H9 (cell line): ENCODE measurements around the gene KREMEN2. TPM values are rescaled to one million over a fixed set of nuclear protein-coding genes. Genes with fewer than 3 reads are reported as not detected.

ENCODE experiments used
- DNase-seq: peaks from one replicate; pipeline ENCODE4 v3.0.0-alpha.2; 2017
- H2AFZ ChIP-seq: one replicate; pipeline ENCODE4 v1.6.1; 2013; ENCODE audit warnings: mild to moderate bottlenecking, low read length, control low read depth, moderate library complexity
- H2AK5ac ChIP-seq: 2 replicates; pipeline ENCODE4 v1.6.1; 2013; ENCODE audit warnings: low read length, control low read depth, mixed read lengths; ENCODE audit not compliant: insufficient read length
- H2BK120ac ChIP-seq: one replicate; pipeline ENCODE4 v1.6.1; 2013; ENCODE audit warnings: low read depth, mild to moderate bottlenecking, low read length, control low read depth, inconsistent platforms; ENCODE audit not compliant: poor library complexity, severe bottlenecking
- H2BK12ac ChIP-seq: 2 replicates; pipeline ENCODE4 v1.6.1; 2013; ENCODE audit warnings: low read length, control low read depth, mixed read lengths, low read depth; ENCODE audit not compliant: insufficient read length
- H2BK15ac ChIP-seq: 2 replicates; pipeline ENCODE4 v1.6.1; 2013; ENCODE audit warnings: low read depth, low read length, control low read depth
- H2BK20ac ChIP-seq: one replicate; pipeline ENCODE4 v1.6.1; 2013; ENCODE audit warnings: low read depth, mild to moderate bottlenecking, low read length, control low read depth, inconsistent platforms; ENCODE audit not compliant: poor library complexity, severe bottlenecking
- H2BK5ac ChIP-seq: 2 replicates; pipeline ENCODE4 v1.6.1; 2013; ENCODE audit warnings: low read length, control low read depth, mixed read lengths; ENCODE audit not compliant: insufficient read length
- H3K14ac ChIP-seq: 2 replicates; pipeline ENCODE4 v1.6.1; 2013; ENCODE audit warnings: low read length, control low read depth; ENCODE audit not compliant: insufficient read depth
- H3K18ac ChIP-seq: 2 replicates; pipeline ENCODE4 v1.6.1; 2013; ENCODE audit warnings: low read depth, mild to moderate bottlenecking, mixed read lengths, low read length, control low read depth; ENCODE audit not compliant: insufficient read length
- H3K23ac ChIP-seq: 2 replicates; pipeline ENCODE4 v1.6.1; 2013; ENCODE audit warnings: low read length, control low read depth, mixed read lengths, low read depth; ENCODE audit not compliant: insufficient read length
- H3K23me2 ChIP-seq: 2 replicates; pipeline ENCODE4 v1.6.1; 2013; ENCODE audit warnings: low read depth, mild to moderate bottlenecking, mixed read lengths, low read length, control low read depth; ENCODE audit not compliant: insufficient read length, poor library complexity, severe bottlenecking
- H3K27ac ChIP-seq: 2 replicates; pipeline ENCODE4 v1.5.1; 2013; ENCODE audit warnings: low read length, control low read depth, mixed read lengths, low read depth; ENCODE audit not compliant: insufficient read length
- H3K27me3 ChIP-seq: 2 replicates; pipeline ENCODE4 v1.6.1; 2013; ENCODE audit warnings: low read length, control low read depth, inconsistent platforms; ENCODE audit not compliant: insufficient read depth
- H3K4ac ChIP-seq: 2 replicates; pipeline ENCODE4 v1.6.1; 2013; ENCODE audit warnings: low read depth, mild to moderate bottlenecking, control low read depth, inconsistent platforms, low read length, moderate library complexity
- H3K4me1 ChIP-seq: 2 replicates; pipeline ENCODE4 v1.6.1; 2013; ENCODE audit warnings: low read length, control low read depth, inconsistent platforms; ENCODE audit not compliant: insufficient read depth
- H3K4me2 ChIP-seq: 2 replicates; pipeline ENCODE4 v1.6.1; 2013; ENCODE audit warnings: low read length, control low read depth, mixed read lengths; ENCODE audit not compliant: insufficient read length, insufficient read depth
- H3K56ac ChIP-seq: 2 replicates; pipeline ENCODE4 v1.6.1; 2013; ENCODE audit warnings: low read depth, mild to moderate bottlenecking, mixed read lengths, low read length, control low read depth; ENCODE audit not compliant: insufficient read length
- H3K79me1 ChIP-seq: 2 replicates; pipeline ENCODE4 v1.6.1; 2013; ENCODE audit warnings: low read depth, mild to moderate bottlenecking, moderate library complexity, low read length, control low read depth, inconsistent platforms; ENCODE audit not compliant: insufficient read depth, poor library complexity, severe bottlenecking
- H3K79me2 ChIP-seq: 2 replicates; pipeline ENCODE4 v1.6.1; 2013; ENCODE audit warnings: low read length, control low read depth, inconsistent platforms; ENCODE audit not compliant: insufficient read depth
- H3K9ac ChIP-seq: 2 replicates; pipeline ENCODE4 v1.6.1; 2013; ENCODE audit warnings: low read length, control low read depth, mixed read lengths; ENCODE audit not compliant: insufficient read length; ENCODE audit errors: extremely low read depth
- H3K9me3 ChIP-seq: one replicate; pipeline ENCODE4 v1.6.1; 2013; ENCODE audit warnings: low read depth, low read length, inconsistent platforms; ENCODE audit not compliant: control insufficient read depth
- H3T11ph ChIP-seq: one replicate; pipeline ENCODE4 v1.6.1; 2013; ENCODE audit warnings: mild to moderate bottlenecking, low read length, control low read depth, inconsistent platforms
- H4K20me1 ChIP-seq: one replicate; pipeline ENCODE4 v1.6.1; 2013; ENCODE audit not compliant: control insufficient read depth, insufficient read length, insufficient read depth
- H4K5ac ChIP-seq: 2 replicates; pipeline ENCODE4 v1.6.1; 2013; ENCODE audit warnings: low read depth, mild to moderate bottlenecking, mixed read lengths, low read length, control low read depth; ENCODE audit not compliant: insufficient read length
- H4K8ac ChIP-seq: replicated peaks from 2 replicates; pipeline ENCODE4 v1.6.1; 2013; ENCODE audit warnings: low read length, control low read depth, mixed read lengths, low read depth; ENCODE audit not compliant: insufficient read length
- H4K91ac ChIP-seq: 2 replicates; pipeline ENCODE4 v1.6.1; 2013; ENCODE audit warnings: low read depth, mild to moderate bottlenecking, moderate library complexity, mixed read lengths, low read length, control low read depth; ENCODE audit not compliant: insufficient read length
- H3K27ac Mint-ChIP-seq, 3 experiments: 2 replicates in 2 of 3; 3 replicates in 1 of 3; pipeline ENCODE4 v1.8.0; 2020 to 2021; ENCODE audit warnings: mixed read lengths in 3 of 3, mild to moderate bottlenecking in 1 of 3, moderate library complexity in 1 of 3
- H3K27me3 Mint-ChIP-seq: 2 replicates; pipeline ENCODE4 v1.8.0; 2021; ENCODE audit warnings: low read depth, mild to moderate bottlenecking, moderate library complexity, mixed read lengths
- H3K36me3 Mint-ChIP-seq, 3 experiments: 2 replicates in 2 of 3; 3 replicates in 1 of 3; pipeline ENCODE4 v1.8.0; 2020 to 2021; ENCODE audit warnings: low read depth in 3 of 3, mixed read lengths in 3 of 3; ENCODE audit not compliant: insufficient read depth in 1 of 3
- H3K4me1 Mint-ChIP-seq, 2 experiments: 2 replicates each; pipeline ENCODE4 v1.8.0; 2020; ENCODE audit warnings: mixed read lengths in 2 of 2
- H3K4me3 Mint-ChIP-seq, 2 experiments: 2 replicates in 1 of 2; 3 replicates in 1 of 2; pipeline ENCODE4 v1.8.0; 2020 to 2021; ENCODE audit warnings: mild to moderate bottlenecking in 2 of 2, mixed read lengths in 2 of 2, moderate library complexity in 1 of 2
- H3K9me3 Mint-ChIP-seq, 2 experiments: 2 replicates in 1 of 2; 3 replicates in 1 of 2; pipeline ENCODE4 v1.8.0; 2020; ENCODE audit warnings: mild to moderate bottlenecking in 2 of 2, mixed read lengths in 2 of 2, moderate library complexity in 1 of 2
- WGBS: extraction: QIAGEN DNeasy Blood & Tissue Kit; methylation state at CpG from one replicate; pipeline ENCODE4 v1.1.7; 2013; ENCODE audit warnings: missing lambda C conversion rate, low lambda C conversion rate, mixed read lengths; ENCODE audit not compliant: insufficient read length; ENCODE audit errors: extremely low coverage; 5-methylcytosine and 5-hydroxymethylcytosine counted together
- total RNA-seq: library from RNA; stranded (reverse); gene quantifications from 2 replicates; pipeline ENCODE4 v1.2.1, GENCODE V29; 2021
- TF ChIP-seq, protein P1 (sequence below): fragments of 200-600 bp; sonication (generic); conservative IDR thresholded peaks from 3 replicates; pipeline ENCODE4 v1.8.0; 2021; ENCODE audit warnings: antibody characterized with exemption, mild to moderate bottlenecking

The KREMEN2 gene
- total RNA-seq, 1 experiment from 2014 or later = 12.8 TPM

DNA sequence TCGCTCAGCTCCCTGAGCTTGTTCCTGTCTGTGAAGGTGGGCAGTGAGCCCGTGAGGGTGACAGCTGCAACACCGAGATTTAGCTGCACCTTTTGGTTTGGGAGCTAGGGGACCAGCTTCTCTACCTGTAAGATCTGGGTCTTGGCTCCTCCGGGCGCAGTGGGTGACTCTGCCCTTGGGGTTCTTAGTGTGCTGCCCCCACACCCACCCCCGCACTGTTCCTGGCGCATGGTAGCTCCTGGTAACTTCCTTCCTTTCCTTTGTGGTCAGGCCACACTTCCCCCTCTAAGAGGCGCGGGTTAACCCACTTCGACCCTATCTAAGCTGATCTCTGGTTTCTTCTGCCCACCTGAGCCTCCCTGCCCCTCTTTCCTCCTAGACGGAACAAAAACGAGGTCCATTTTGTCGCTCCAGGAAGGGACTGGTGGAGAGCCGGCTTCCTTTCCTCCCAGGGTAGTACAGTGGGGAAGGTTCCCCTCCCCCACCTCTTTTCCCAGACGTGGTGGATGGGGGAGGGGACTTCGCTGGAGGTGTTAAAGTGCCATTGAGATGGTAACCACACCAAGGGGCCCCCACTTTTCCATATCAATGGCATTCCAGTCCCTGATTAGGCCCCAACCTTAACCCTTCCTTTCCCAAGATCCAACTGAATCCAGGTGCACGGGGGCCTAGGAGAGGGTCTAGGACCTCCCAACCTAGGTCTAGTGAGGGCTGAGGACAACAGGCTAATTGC lies 44.0 kb downstream of the KREMEN2 start:
- Histone ChIP-seq H3K4me2 (peak overlapping the region; percentile 53), H3K27ac (peak overlapping the region; percentile 88), H3K9me3 (no peaks in the 10 kb centered on the region), H2BK15ac (no peak overlapping the region), H3K27me3 (no peaks in the 10 kb centered on the region), H3K79me1 (no peaks in the 10 kb centered on the region), H3K23ac (no peak overlapping the region), H2BK12ac (peak overlapping the region; percentile 52), H3K9ac (peak overlapping the region; percentile 9), H3K18ac (peak overlapping the region; percentile 92), H3K14ac (peak overlapping the region; percentile 81), H4K20me1 (no peaks in the 10 kb centered on the region), H3K56ac (no peak overlapping the region), H4K91ac (peak overlapping the region; percentile 23), H4K8ac (no peak overlapping the region), H3T11ph (no peak overlapping the region), H3K4ac (peak overlapping the region; percentile 28; the same call in 1 of the 2 replicates), H3K23me2 (peaks cover 19% of the 10 kb centered on the region), H2BK5ac (peak overlapping the region; percentile 11), H2AFZ (no peak overlapping the region), H4K5ac (peak overlapping the region; percentile 4), H2BK120ac (peak overlapping the region; percentile 25), H3K4me1 (peaks cover 11% of the 10 kb centered on the region; the same call in 1 of the 2 replicates), H3K79me2 (no peaks in the 10 kb centered on the region), H2BK20ac (no peak overlapping the region), H2AK5ac (no peak overlapping the region)
- Mint-ChIP-seq H3K27ac (peak overlapping the region; percentile 99 to 100 (median 100)), H3K4me1 (peaks cover 43 to 70% of the 10 kb centered on the region in 2 experiments), H3K27me3 (peaks cover 3% of the 10 kb centered on the region; the same call in 1 of the 2 replicates), H3K36me3 (peaks cover 0 to 6% (median 0%) of the 10 kb centered on the region in 3 experiments; a peak in 1 of 7 replicates), H3K9me3 (no peaks in the 10 kb centered on the region), H3K4me3 (peak overlapping the region; percentile 66 to 79)
- no CpG with 5 or more reads among the region's 17 CpGs for WGBS
- TF ChIP-seq, protein P1, sequence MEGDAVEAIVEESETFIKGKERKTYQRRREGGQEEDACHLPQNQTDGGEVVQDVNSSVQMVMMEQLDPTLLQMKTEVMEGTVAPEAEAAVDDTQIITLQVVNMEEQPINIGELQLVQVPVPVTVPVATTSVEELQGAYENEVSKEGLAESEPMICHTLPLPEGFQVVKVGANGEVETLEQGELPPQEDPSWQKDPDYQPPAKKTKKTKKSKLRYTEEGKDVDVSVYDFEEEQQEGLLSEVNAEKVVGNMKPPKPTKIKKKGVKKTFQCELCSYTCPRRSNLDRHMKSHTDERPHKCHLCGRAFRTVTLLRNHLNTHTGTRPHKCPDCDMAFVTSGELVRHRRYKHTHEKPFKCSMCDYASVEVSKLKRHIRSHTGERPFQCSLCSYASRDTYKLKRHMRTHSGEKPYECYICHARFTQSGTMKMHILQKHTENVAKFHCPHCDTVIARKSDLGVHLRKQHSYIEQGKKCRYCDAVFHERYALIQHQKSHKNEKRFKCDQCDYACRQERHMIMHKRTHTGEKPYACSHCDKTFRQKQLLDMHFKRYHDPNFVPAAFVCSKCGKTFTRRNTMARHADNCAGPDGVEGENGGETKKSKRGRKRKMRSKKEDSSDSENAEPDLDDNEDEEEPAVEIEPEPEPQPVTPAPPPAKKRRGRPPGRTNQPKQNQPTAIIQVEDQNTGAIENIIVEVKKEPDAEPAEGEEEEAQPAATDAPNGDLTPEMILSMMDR = no peak
- DNase-seq = peak; percentile 97
